ENCODE data around the gene RAD23B.

- TF ChIP-seq EZH2phosphoT487 (IDR thresholded peaks at IDR 0.05; ENCODE audit: insufficient read depth, low read depth), result no peak
- no peak for TF ChIP-seq EZH2 (IDR thresholded peaks at IDR 0.05; ENCODE audit: insufficient read depth, poor library complexity, severe bottlenecking)
Observed at GRCh38 chr9:107242073-107243030, 40.7 kb upstream of the RAD23B start.

Measured in GM23248 (cell line).